ENCODE results near the gene B4GALT5.

GRCh38 chr20:49741977-49742376, 28.3 kb upstream of the B4GALT5 start:
- no peak for TF ChIP-seq CTCF (IDR thresholded peaks at IDR 0.05)
- TF ChIP-seq POLR2A (IDR thresholded peaks at IDR 0.05) = no peak
